SK-N-SH (cell line): ENCODE data around the gene SPINK8.

ENCODE experiments used
- CTCF ChIP-seq: fragments of 200-600 bp; sonication (generic); IDR thresholded peaks from 2 replicates; pipeline ENCODE4 v1.6.1; 2017; ENCODE audit warnings: antibody characterized with exemption, mild to moderate bottlenecking, moderate library complexity
- EP300 ChIP-seq, 2 experiments: IDR thresholded peaks; 2 replicates each; pipeline versions ENCODE4 v1.4.0 to v1.6.1; 2012; ENCODE audit warnings: borderline replicate concordance in 1 of 2, low read depth in 1 of 2, low read length in 1 of 2
- GABPA ChIP-seq: IDR thresholded peaks from 2 replicates; pipeline ENCODE4 v1.4.0; 2012; ENCODE audit warnings: low read depth, mild to moderate bottlenecking
- IRF3 ChIP-seq: fragments of 150-350 bp; IDR thresholded peaks from 2 replicates; pipeline ENCODE4 v1.6.1; 2016; ENCODE audit warnings: mild to moderate bottlenecking, low read depth, low read length
- MEF2A ChIP-seq: IDR thresholded peaks from 2 replicates; pipeline ENCODE4 v1.4.0; 2012; ENCODE audit warnings: low read depth, borderline replicate concordance
- RCOR1 ChIP-seq: fragments of 150-350 bp; IDR thresholded peaks from 2 replicates; pipeline ENCODE4 v1.6.1; 2017; ENCODE audit warnings: antibody characterized with exemption, low read length
- RFX5 ChIP-seq: IDR thresholded peaks from 2 replicates; pipeline ENCODE4 v1.6.1; 2012; ENCODE audit warnings: mild to moderate bottlenecking, improper control_type of control experiment, low read length
- YY1 ChIP-seq: IDR thresholded peaks from 2 replicates; pipeline ENCODE4 v1.4.0; 2012; ENCODE audit warnings: low read depth, mild to moderate bottlenecking
- TF ChIP-seq, protein P1 (sequence below): IDR thresholded peaks from 2 replicates; pipeline ENCODE4; 2012

DNA sequence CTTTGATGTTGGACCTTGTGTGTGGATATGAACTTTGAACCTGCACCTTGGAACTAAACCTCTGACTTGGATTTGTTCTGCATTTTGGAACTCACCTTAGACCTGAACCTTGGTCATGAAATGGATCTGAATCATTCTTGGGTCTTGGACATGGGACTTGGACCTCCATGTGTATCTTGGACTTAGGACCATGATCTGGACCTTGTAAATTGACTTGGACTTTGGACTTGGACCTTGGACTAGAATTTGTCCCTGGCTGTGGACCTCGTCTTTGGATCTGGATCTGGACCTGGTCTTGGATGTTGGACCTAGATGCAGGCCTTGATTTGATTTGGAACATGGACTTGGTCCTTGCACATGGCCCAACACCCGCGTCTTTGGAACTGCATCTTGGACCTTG is 47.2 kb downstream of the SPINK8 start:
- TF ChIP-seq YY1 (no peak), RCOR1 (no peak), MEF2A (no peak), CTCF (no peak), IRF3 (no peak), RFX5 (no peak), EP300 (IDR thresholded peaks at IDR 0.05; ENCODE audit: borderline replicate concordance in 1 of 2, low read depth in 1 of 2, low read length in 1 of 2) (no peak), GABPA (no peak)
- TF ChIP-seq, protein P1, sequence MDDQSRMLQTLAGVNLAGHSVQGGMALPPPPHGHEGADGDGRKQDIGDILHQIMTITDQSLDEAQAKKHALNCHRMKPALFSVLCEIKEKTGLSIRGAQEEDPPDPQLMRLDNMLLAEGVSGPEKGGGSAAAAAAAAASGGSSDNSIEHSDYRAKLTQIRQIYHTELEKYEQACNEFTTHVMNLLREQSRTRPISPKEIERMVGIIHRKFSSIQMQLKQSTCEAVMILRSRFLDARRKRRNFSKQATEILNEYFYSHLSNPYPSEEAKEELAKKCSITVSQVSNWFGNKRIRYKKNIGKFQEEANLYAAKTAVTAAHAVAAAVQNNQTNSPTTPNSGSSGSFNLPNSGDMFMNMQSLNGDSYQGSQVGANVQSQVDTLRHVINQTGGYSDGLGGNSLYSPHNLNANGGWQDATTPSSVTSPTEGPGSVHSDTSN, result no peak
